Measurements from ENCODE around the gene PPP1R14C. TPM values are rescaled to one million over a fixed set of nuclear protein-coding genes. Genes with fewer than 3 reads are reported as not detected.
A peak's percentile ranks its signal among the peaks of the same experiment; 100 is the strongest.

Gene PPP1R14C
- total RNA-seq, 3 donors from 2014 or later = 3.3 to 5.6 TPM; not detected in 1

GRCh38 chr6:150271501-150272263, 128.8 kb downstream of the PPP1R14C start:
- no peak for DNase-seq (ENCODE audit: low spot score in 2 of 2)
- no peak overlapping the region for H3K27ac ChIP-seq
- no peaks in the 10 kb centered on the region for H3K27me3 ChIP-seq
- TF ChIP-seq POLR2AphosphoS5 (IDR thresholded peaks at IDR 0.05) (no peak), POLR2A (IDR thresholded peaks at IDR 0.05) (no peak)
- no peaks in the 10 kb centered on the region for H3K36me3 ChIP-seq
- no peaks in the 10 kb centered on the region for H3K4me1 ChIP-seq
- H3K9me3 ChIP-seq = no peaks in the 10 kb centered on the region
- H3K4me3 ChIP-seq = no peak overlapping the region
- intact Hi-C loops (cut with DNase I; ENCODE audit: low total_unique reads) = loop anchor here (1.0 kb wide), 1 partner anchor 30 kb away; no protein-coding TSS in a partner anchor

- TF ChIP-seq POLR2A (IDR thresholded peaks at IDR 0.05) = no peak
- no peak for TF ChIP-seq CTCF (IDR thresholded peaks at IDR 0.05)
- TF ChIP-seq POLR2AphosphoS5 (IDR thresholded peaks at IDR 0.05) = no peak
- H3K36me3 ChIP-seq = no peaks in the 10 kb centered on the region
- H3K27me3 ChIP-seq = no peaks in the 10 kb centered on the region
- no peak overlapping the region for H3K4me3 ChIP-seq
- no peaks in the 10 kb centered on the region for H3K9me3 ChIP-seq
- peak in 1 of 2 donors; percentile 41 for DNase-seq (ENCODE audit: low spot score in 2 of 2)
- H3K4me1 ChIP-seq = no peaks in the 10 kb centered on the region
- intact Hi-C loops (cut with DNase I; ENCODE audit: low total_unique reads) = no loop called here
- H3K27ac ChIP-seq = no peak overlapping the region
Measured at GRCh38 chr6:150272264-150272975, 129.6 kb downstream of the PPP1R14C start.

- Histone ChIP-seq H3K9me3 (no peaks in the 10 kb centered on the region), H3K27me3 (no peaks in the 10 kb centered on the region), H3K4me1 (no peaks in the 10 kb centered on the region), H3K36me3 (no peaks in the 10 kb centered on the region), H3K27ac (no peak overlapping the region), H3K4me3 (no peak overlapping the region)
- TF ChIP-seq POLR2AphosphoS5 (IDR thresholded peaks at IDR 0.05) (no peak), CTCF (IDR thresholded peaks at IDR 0.05) (no peak), POLR2A (IDR thresholded peaks at IDR 0.05) (no peak)
- intact Hi-C loops (cut with DNase I; ENCODE audit: low total_unique reads) = no loop called here
- DNase-seq (ENCODE audit: low spot score in 2 of 2) = no peak
Measured at GRCh38 chr6:150272976-150273315, 130.1 kb downstream of the PPP1R14C start.

- Histone ChIP-seq H3K9me3 (no peaks in the 10 kb centered on the region), H3K27ac (no peak overlapping the region), H3K27me3 (no peaks in the 10 kb centered on the region), H3K36me3 (no peaks in the 10 kb centered on the region), H3K4me1 (no peaks in the 10 kb centered on the region), H3K4me3 (no peak overlapping the region)
- no peak for DNase-seq (ENCODE audit: low spot score in 2 of 2)
- intact Hi-C loops (cut with DNase I; ENCODE audit: low total_unique reads) = no loop called here
- TF ChIP-seq POLR2A (IDR thresholded peaks at IDR 0.05) (no peak), CTCF (IDR thresholded peaks at IDR 0.05) (no peak), POLR2AphosphoS5 (IDR thresholded peaks at IDR 0.05) (no peak)
Measured at GRCh38 chr6:150273457-150274309, 130.8 kb downstream of the PPP1R14C start.

- Histone ChIP-seq H3K36me3 (no peaks in the 10 kb centered on the region), H3K27me3 (no peaks in the 10 kb centered on the region), H3K4me3 (no peak overlapping the region), H3K4me1 (no peaks in the 10 kb centered on the region), H3K27ac (no peak overlapping the region), H3K9me3 (no peaks in the 10 kb centered on the region)
- TF ChIP-seq CTCF (IDR thresholded peaks at IDR 0.05) (no peak), POLR2AphosphoS5 (IDR thresholded peaks at IDR 0.05) (no peak), POLR2A (IDR thresholded peaks at IDR 0.05) (no peak)
- DNase-seq (ENCODE audit: low spot score in 2 of 2) = no peak
- intact Hi-C loops (cut with DNase I; ENCODE audit: low total_unique reads) = no loop called here
Measured at GRCh38 chr6:150275489-150275888, 132.6 kb downstream of the PPP1R14C start.

Data from breast epithelium (tissue), 4 donors.